ENCODE measurements around the gene INS.

INS gene

GRCh38 chr11:2164861-2165555, 4.0 kb upstream of the INS start:
- no peak for DNase-seq (ENCODE audit: low read depth in 2 of 2)

GRCh38 chr11:2164081-2164480, 3.1 kb upstream of the INS start:
- no peak for DNase-seq (ENCODE audit: low read depth in 2 of 2)

- no peak for DNase-seq (ENCODE audit: low read depth in 2 of 2)
These were observed 2.5 kb upstream of the INS start for GRCh38 chr11:2163428-2163978.

GRCh38 chr11:2159536-2160413, 1.2 kb downstream of the INS start:
- no peak for DNase-seq (ENCODE audit: low read depth in 2 of 2)

- no peak for DNase-seq (ENCODE audit: low read depth in 2 of 2)
These were observed 2.0 kb downstream of the INS start for GRCh38 chr11:2158966-2159365.

- no peak for DNase-seq (ENCODE audit: low read depth in 2 of 2)
These were observed 2.7 kb downstream of the INS start for GRCh38 chr11:2158296-2158737.

- no peak for DNase-seq (ENCODE audit: low read depth in 2 of 2)
These were observed 3.5 kb downstream of the INS start for GRCh38 chr11:2157294-2158040.

GRCh38 chr11:2156416-2157182, 4.4 kb downstream of the INS start:
- peak; percentile 26 to 49 for DNase-seq (ENCODE audit: low read depth in 2 of 2)

- no peak for DNase-seq (ENCODE audit: low read depth in 2 of 2)
These were observed 5.5 kb downstream of the INS start for GRCh38 chr11:2155511-2155910.

- DNase-seq (ENCODE audit: low read depth in 2 of 2), result no peak
These were observed 6.1 kb downstream of the INS start for GRCh38 chr11:2154889-2155288.

GRCh38 chr11:2154195-2154585, 6.8 kb downstream of the INS start:
- DNase-seq (ENCODE audit: low read depth in 2 of 2), result no peak

GRCh38 chr11:2153581-2154194, 7.3 kb downstream of the INS start:
- no peak for DNase-seq (ENCODE audit: low read depth in 2 of 2)

- DNase-seq (ENCODE audit: low read depth in 2 of 2), result peak; percentile 69 to 78
These were observed 9.3 kb downstream of the INS start for GRCh38 chr11:2151500-2152257.

GRCh38 chr11:2149864-2150847, 10.9 kb downstream of the INS start:
- DNase-seq (ENCODE audit: low read depth in 2 of 2), result no peak

- no peak for DNase-seq (ENCODE audit: low read depth in 2 of 2)
These were observed 11.5 kb downstream of the INS start for GRCh38 chr11:2149460-2149859.

- no peak for DNase-seq (ENCODE audit: low read depth in 2 of 2)
These were observed 12.4 kb downstream of the INS start for GRCh38 chr11:2148595-2148994.

- DNase-seq (ENCODE audit: low read depth in 2 of 2), result no peak
These were observed 13.6 kb downstream of the INS start for GRCh38 chr11:2147391-2147790.

- DNase-seq (ENCODE audit: low read depth in 2 of 2), result no peak
These were observed 15.0 kb downstream of the INS start for GRCh38 chr11:2146051-2146450.

Data from stimulated activated CD4-positive, alpha-beta T cell treated with anti-CD3 and anti-CD28 coated beads, Interleukin-1b, Interleukin-23, amount 100 ng/mL, for 4 hours (primary cell).